Stimulated activated naive CD8-positive, alpha-beta T cell treated with anti-CD3 and anti-CD28 coated beads, Interleukin-15, Interleukin-2, amounts not matched to agents 100 U/mL and 50 U/mL, for 24 hours (primary cell): Measurements from ENCODE around the gene PSPN.

Experiments used
- ATAC-seq: fragments of 150-1000 bp; cut with Tn5 transposase; one replicate; pipeline ENCODE4 v1.10.0; 2021
- DNase-seq: peaks from one replicate; pipeline ENCODE4 v3.0.0; 2021

The PSPN gene

GRCh38 chr19:6325614-6326013, 50.1 kb downstream of the PSPN start:
- DNase-seq (no peak), ATAC-seq (no peak)
